ENCODE measurements around the gene ROR2. TPM values are rescaled to one million over a fixed set of nuclear protein-coding genes. Genes with fewer than 3 reads are reported as not detected.
"Not testable (repeated sequence)": the region's sequence is repeated elsewhere in the genome, so short reads cannot be mapped to it uniquely, and the experiment has no call there.

The ROR2 gene
- total RNA-seq, 1 donor: 13.8 TPM

GRCh38 chr9:91799113-91799744, 150.8 kb downstream of the ROR2 start:
- no peaks in the 10 kb centered on the region for H3K9me3 ChIP-seq (ENCODE audit: low read depth, low read length)
- H3K4me2 ChIP-seq (ENCODE audit: insufficient read depth, low read length): no peak overlapping the region
- no peak overlapping the region for H2AFZ ChIP-seq (ENCODE audit: low read length)
- H3K27me3 ChIP-seq (ENCODE audit: insufficient read depth, low read length): peaks cover 7% of the 10 kb centered on the region
- H4K20me1 ChIP-seq (ENCODE audit: insufficient read depth, low read length): no peaks in the 10 kb centered on the region
- DNase-seq (ENCODE audit: insufficient read length, low spot score, missing footprints): no peak
- H3K36me3 ChIP-seq (ENCODE audit: insufficient read depth, low read length): no peaks in the 10 kb centered on the region
- H3K4me3 ChIP-seq (ENCODE audit: insufficient read depth, low read length): no peak overlapping the region
- no peak overlapping the region for H3K27ac ChIP-seq (ENCODE audit: low read depth, low read length)
- no peaks in the 10 kb centered on the region for H3K79me2 ChIP-seq (ENCODE audit: insufficient read depth, low read length)
- TF ChIP-seq CTCF (IDR thresholded peaks at IDR 0.05; ENCODE audit: extremely low read depth, low read depth, low read length): no peak
- no peaks in the 10 kb centered on the region for H3K4me1 ChIP-seq (ENCODE audit: insufficient read depth, low read length)

DNA sequence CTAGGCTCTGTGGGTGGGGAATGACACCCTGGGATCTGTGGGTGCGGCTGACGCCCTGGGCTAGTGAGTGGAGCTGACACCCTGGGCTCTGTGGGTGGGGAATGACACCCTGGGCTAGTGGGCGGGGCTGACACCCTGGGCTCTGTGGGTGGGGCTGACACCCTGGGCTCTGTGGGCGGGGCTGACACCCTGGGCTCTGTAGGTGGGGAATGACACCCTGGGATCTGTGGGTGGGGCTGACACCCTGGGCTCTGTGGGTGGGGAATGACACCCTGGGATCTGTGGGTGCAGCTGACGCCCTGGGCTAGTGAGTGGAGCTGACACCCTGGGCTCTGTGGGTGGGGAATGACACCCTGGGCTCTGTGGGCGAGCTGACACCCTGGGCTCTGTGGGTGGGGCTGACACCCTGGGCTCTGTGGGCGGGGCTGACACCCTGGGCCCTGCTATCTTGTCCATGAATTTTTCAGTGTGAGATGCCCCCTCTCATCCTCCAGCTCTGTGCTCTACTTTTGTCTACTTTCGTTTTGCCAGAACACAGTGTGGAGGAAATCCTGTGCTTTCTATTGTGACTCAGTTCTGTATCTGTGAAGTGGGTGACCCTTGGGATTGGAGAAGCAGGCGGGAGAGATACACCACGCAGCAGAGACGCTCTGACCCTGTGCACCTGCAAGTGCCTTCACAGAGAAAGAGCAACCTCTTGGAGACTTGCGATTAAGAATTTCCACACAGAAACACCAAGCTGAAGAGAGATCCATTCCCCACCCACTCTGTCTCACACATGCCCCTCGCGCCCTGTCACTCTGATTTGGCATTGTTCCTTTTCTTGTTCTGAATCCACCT, 151.5 kb downstream of the ROR2 start:
- not testable (repeated sequence) for DNase-seq (ENCODE audit: insufficient read length, low spot score, missing footprints); H3K27me3 ChIP-seq (ENCODE audit: insufficient read depth, low read length)

GRCh38 chr9:91797517-91797916, 152.5 kb downstream of the ROR2 start:
- H2AFZ ChIP-seq (ENCODE audit: low read length); H4K20me1 ChIP-seq (ENCODE audit: insufficient read depth, low read length); H3K79me2 ChIP-seq (ENCODE audit: insufficient read depth, low read length); H3K4me1 ChIP-seq (ENCODE audit: insufficient read depth, low read length); H3K9me3 ChIP-seq (ENCODE audit: low read depth, low read length); H3K27me3 ChIP-seq (ENCODE audit: insufficient read depth, low read length); H3K4me3 ChIP-seq (ENCODE audit: insufficient read depth, low read length); DNase-seq (ENCODE audit: insufficient read length, low spot score, missing footprints); H3K36me3 ChIP-seq (ENCODE audit: insufficient read depth, low read length); H3K27ac ChIP-seq (ENCODE audit: low read depth, low read length); H3K4me2 ChIP-seq (ENCODE audit: insufficient read depth, low read length): not testable (repeated sequence)

More for the DNA sequence above, 151.5 kb downstream of the ROR2 start:
- not testable (repeated sequence) for H3K4me2 ChIP-seq (ENCODE audit: insufficient read depth, low read length); H3K4me1 ChIP-seq (ENCODE audit: insufficient read depth, low read length); H3K36me3 ChIP-seq (ENCODE audit: insufficient read depth, low read length); H3K79me2 ChIP-seq (ENCODE audit: insufficient read depth, low read length); H3K4me3 ChIP-seq (ENCODE audit: insufficient read depth, low read length); H3K27ac ChIP-seq (ENCODE audit: low read depth, low read length); H3K9me3 ChIP-seq (ENCODE audit: low read depth, low read length); H4K20me1 ChIP-seq (ENCODE audit: insufficient read depth, low read length); H2AFZ ChIP-seq (ENCODE audit: low read length)

GRCh38 chr9:91796516-91796915, 153.5 kb downstream of the ROR2 start:
- not testable (repeated sequence) for H2AFZ ChIP-seq (ENCODE audit: low read length); H3K4me3 ChIP-seq (ENCODE audit: insufficient read depth, low read length); H3K4me2 ChIP-seq (ENCODE audit: insufficient read depth, low read length); H3K27me3 ChIP-seq (ENCODE audit: insufficient read depth, low read length); H3K79me2 ChIP-seq (ENCODE audit: insufficient read depth, low read length); H4K20me1 ChIP-seq (ENCODE audit: insufficient read depth, low read length); H3K9me3 ChIP-seq (ENCODE audit: low read depth, low read length); H3K4me1 ChIP-seq (ENCODE audit: insufficient read depth, low read length); DNase-seq (ENCODE audit: insufficient read length, low spot score, missing footprints); H3K27ac ChIP-seq (ENCODE audit: low read depth, low read length); H3K36me3 ChIP-seq (ENCODE audit: insufficient read depth, low read length)

GRCh38 chr9:91795598-91796241, 154.3 kb downstream of the ROR2 start:
- no peaks in the 10 kb centered on the region for H4K20me1 ChIP-seq (ENCODE audit: insufficient read depth, low read length)
- no peak for DNase-seq (ENCODE audit: insufficient read length, low spot score, missing footprints)
- no peak overlapping the region for H3K4me3 ChIP-seq (ENCODE audit: insufficient read depth, low read length)
- no peaks in the 10 kb centered on the region for H3K36me3 ChIP-seq (ENCODE audit: insufficient read depth, low read length)
- H3K4me1 ChIP-seq (ENCODE audit: insufficient read depth, low read length): no peaks in the 10 kb centered on the region
- H3K27me3 ChIP-seq (ENCODE audit: insufficient read depth, low read length): peaks cover 3% of the 10 kb centered on the region
- H3K27ac ChIP-seq (ENCODE audit: low read depth, low read length): no peak overlapping the region
- no peak for TF ChIP-seq CTCF (IDR thresholded peaks at IDR 0.05; ENCODE audit: extremely low read depth, low read depth, low read length)
- no peaks in the 10 kb centered on the region for H3K9me3 ChIP-seq (ENCODE audit: low read depth, low read length)
- H3K79me2 ChIP-seq (ENCODE audit: insufficient read depth, low read length): no peaks in the 10 kb centered on the region
- H3K4me2 ChIP-seq (ENCODE audit: insufficient read depth, low read length): no peak overlapping the region
- H2AFZ ChIP-seq (ENCODE audit: low read length): no peak overlapping the region

DNA sequence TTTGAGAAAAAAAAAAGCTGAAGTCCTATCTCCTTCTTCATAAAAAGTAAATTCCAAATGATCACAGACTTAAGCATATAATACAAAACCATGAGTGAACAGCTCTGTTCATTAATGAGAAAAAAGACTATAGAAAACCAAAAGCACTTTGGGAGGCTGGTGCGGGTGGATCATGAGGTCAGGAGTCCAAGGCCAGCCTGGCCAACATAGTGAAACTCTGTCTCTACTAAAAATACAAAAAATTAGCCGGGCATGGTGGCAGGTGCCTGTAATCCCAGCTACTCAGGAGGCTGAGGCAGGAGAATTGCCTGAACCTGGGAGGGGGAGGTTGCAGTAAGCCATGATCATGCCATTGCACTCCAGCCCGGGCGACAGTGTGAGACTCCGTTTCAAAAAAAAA, 156.7 kb downstream of the ROR2 start:
- H3K27ac ChIP-seq (ENCODE audit: low read depth, low read length); H3K27me3 ChIP-seq (ENCODE audit: insufficient read depth, low read length); H2AFZ ChIP-seq (ENCODE audit: low read length); H3K36me3 ChIP-seq (ENCODE audit: insufficient read depth, low read length); DNase-seq (ENCODE audit: insufficient read length, low spot score, missing footprints); H3K4me2 ChIP-seq (ENCODE audit: insufficient read depth, low read length); H3K4me1 ChIP-seq (ENCODE audit: insufficient read depth, low read length); H3K4me3 ChIP-seq (ENCODE audit: insufficient read depth, low read length); H4K20me1 ChIP-seq (ENCODE audit: insufficient read depth, low read length); H3K9me3 ChIP-seq (ENCODE audit: low read depth, low read length); H3K79me2 ChIP-seq (ENCODE audit: insufficient read depth, low read length): not testable (repeated sequence)

All from osteoblast (primary cell).